GM12892 (cell line): ENCODE results near the gene ACLY.

Experiments
- POLR2A ChIP-seq: IDR thresholded peaks from 2 replicates; pipeline ENCODE4 v1.6.1; 2011; ENCODE audit warnings: low read depth, low read length, control low read depth
- POLR2AphosphoS5 ChIP-seq: IDR thresholded peaks from 2 replicates; pipeline ENCODE4 v1.6.1; 2011; ENCODE audit warnings: low read depth, low read length, control low read depth

DNA sequence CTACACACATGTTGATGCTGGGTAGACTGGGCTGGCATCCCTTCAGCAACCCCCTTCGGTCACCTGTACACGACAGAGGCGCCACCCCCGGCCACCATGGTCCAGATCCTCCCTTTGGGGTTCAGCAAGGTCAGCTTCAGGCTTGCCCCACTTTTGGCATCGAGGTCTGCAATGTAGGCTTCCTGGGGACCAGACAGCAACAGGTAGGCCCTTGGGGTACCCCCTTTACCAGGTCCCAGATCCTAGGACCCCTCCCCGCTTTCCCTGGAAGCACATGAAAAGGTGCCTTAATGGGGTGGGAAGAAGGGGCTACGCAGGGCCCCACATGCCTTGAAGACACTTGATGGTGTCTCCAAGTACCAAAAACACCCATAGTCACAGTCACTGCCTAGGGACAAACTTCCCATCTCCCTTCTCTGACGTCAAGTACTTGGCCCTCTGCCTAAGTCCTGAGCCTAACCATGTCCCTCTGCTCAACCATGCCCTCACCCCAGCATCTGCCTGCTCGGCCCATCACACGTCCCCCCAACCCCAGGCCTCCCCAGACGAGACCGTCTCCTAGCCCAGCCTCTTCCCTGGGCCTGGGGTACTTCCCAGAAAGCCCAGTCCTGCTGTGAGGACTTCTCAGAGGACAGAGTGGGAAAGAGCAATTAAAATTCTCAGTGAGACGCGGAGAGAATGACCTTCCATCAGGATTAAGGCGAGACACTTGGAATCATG lies 12.1 kb downstream of the ACLY start:
- TF ChIP-seq POLR2AphosphoS5 = no peak
- no peak for TF ChIP-seq POLR2A
